GM20431 (cell line): Measurements from ENCODE around the gene TGOLN2.

Experiments used
- in situ Hi-C: fragments of 300-500 bp; cut with MseI, MboI; formaldehyde crosslinking; loops from one replicate; pipeline ENCODE4 v1.15.0; 2020; ENCODE audit warnings: low sequenced_read_pairs; ENCODE audit not compliant: unreplicated experiment

TGOLN2 gene

GRCh38 chr2:85312404-85312803 lies 15.4 kb downstream of the TGOLN2 start:
- in situ Hi-C loops: no loop called here

- in situ Hi-C loops: no loop called here
These were observed 17.5 kb downstream of the TGOLN2 start for GRCh38 chr2:85310330-85310729.

GRCh38 chr2:85309699-85310321 lies 18.0 kb downstream of the TGOLN2 start:
- in situ Hi-C loops: no loop called here

- in situ Hi-C loops: no loop called here
These were observed 18.8 kb downstream of the TGOLN2 start for GRCh38 chr2:85308896-85309555.

GRCh38 chr2:85308201-85308600 lies 19.6 kb downstream of the TGOLN2 start:
- in situ Hi-C loops: no loop called here

- in situ Hi-C loops: no loop called here
These were observed 20.3 kb downstream of the TGOLN2 start for GRCh38 chr2:85307527-85307897.

- in situ Hi-C loops: no loop called here
These were observed 23.8 kb downstream of the TGOLN2 start for GRCh38 chr2:85303780-85304531.

- in situ Hi-C loops: no loop called here
These were observed 25.7 kb downstream of the TGOLN2 start for GRCh38 chr2:85302121-85302520.

- in situ Hi-C loops: loop anchor here (25.0 kb wide), 2 partner anchors 229 to 804 kb away; no protein-coding TSS in a partner anchor
These were observed 36.3 kb downstream of the TGOLN2 start for GRCh38 chr2:85291425-85292023.

- in situ Hi-C loops: loop anchor here (25.0 kb wide), 2 partner anchors 226 to 801 kb away; no protein-coding TSS in a partner anchor
These were observed 39.5 kb downstream of the TGOLN2 start for GRCh38 chr2:85288244-85288725.

GRCh38 chr2:85287721-85288120 lies 40.1 kb downstream of the TGOLN2 start:
- in situ Hi-C loops: loop anchor here (25.0 kb wide), 2 partner anchors 225 to 800 kb away; no protein-coding TSS in a partner anchor

- in situ Hi-C loops: loop anchor here (25.0 kb wide), 2 partner anchors 225 to 800 kb away; no protein-coding TSS in a partner anchor
These were observed 40.9 kb downstream of the TGOLN2 start for GRCh38 chr2:85286918-85287317.

- in situ Hi-C loops: loop anchor here (25.0 kb wide), 2 partner anchors 221 to 796 kb away; no protein-coding TSS in a partner anchor
These were observed 44.1 kb downstream of the TGOLN2 start for GRCh38 chr2:85283641-85284040.

- in situ Hi-C loops: loop anchor here (25.0 kb wide), 2 partner anchors 221 to 796 kb away; no protein-coding TSS in a partner anchor
These were observed 44.9 kb downstream of the TGOLN2 start for GRCh38 chr2:85282914-85283313.

- in situ Hi-C loops: loop anchor here (25.0 kb wide), 2 partner anchors 219 to 794 kb away; no protein-coding TSS in a partner anchor
These were observed 46.2 kb downstream of the TGOLN2 start for GRCh38 chr2:85281553-85281952.

GRCh38 chr2:85278361-85278760 lies 49.4 kb downstream of the TGOLN2 start:
- in situ Hi-C loops: loop anchor here (25.0 kb wide), 2 partner anchors 216 to 791 kb away; no protein-coding TSS in a partner anchor

- in situ Hi-C loops: loop anchor here (25.0 kb wide), 2 partner anchors 215 to 790 kb away; no protein-coding TSS in a partner anchor
These were observed 50.2 kb downstream of the TGOLN2 start for GRCh38 chr2:85277416-85278158.

- in situ Hi-C loops: loop anchor here (25.0 kb wide), 2 partner anchors 214 to 789 kb away; no protein-coding TSS in a partner anchor
These were observed 51.1 kb downstream of the TGOLN2 start for GRCh38 chr2:85276571-85277118.
